HG02885 (cell line): Measurements from ENCODE around the gene SLC39A8.

Experiments
- ATAC-seq: cut with Tn5 transposase; IDR thresholded peaks from one replicate; pipeline ENCODE4 v1.9.1; 2021; ENCODE audit warnings: mild to moderate bottlenecking; ENCODE audit not compliant: unreplicated experiment, poor library complexity

Gene SLC39A8

DNA sequence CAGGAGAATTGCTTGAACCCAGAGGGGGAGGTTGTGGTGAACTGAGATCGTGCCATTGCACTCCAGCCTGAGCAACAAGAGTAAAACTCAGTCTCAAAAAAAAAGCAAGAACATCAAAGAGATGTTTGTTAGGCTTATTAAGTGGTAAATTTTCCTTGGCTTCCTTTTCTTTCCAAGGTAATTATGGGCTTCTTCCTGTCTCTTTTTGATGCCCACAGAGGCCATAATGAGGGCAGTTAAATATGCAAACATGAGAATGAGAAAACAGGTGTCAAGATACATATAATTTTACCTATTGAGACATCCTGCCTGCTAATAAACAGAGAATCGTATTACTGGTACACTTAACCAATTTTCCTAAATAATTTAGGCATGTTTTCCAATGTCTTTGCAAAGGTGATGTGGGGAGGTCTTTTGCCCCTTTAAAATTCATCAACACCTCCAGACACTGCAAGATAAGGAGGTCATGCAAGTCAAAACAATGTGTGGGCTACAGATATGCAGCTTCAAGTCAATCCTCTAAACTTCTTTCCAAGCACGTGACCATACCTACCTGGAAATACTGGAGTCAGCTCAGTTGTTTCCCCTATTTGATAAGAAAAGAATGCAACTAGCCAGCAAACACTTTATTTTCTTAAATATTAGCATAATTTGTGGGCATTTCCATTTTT is 2.7 kb downstream of the SLC39A8 start:
- ATAC-seq: no peak

DNA sequence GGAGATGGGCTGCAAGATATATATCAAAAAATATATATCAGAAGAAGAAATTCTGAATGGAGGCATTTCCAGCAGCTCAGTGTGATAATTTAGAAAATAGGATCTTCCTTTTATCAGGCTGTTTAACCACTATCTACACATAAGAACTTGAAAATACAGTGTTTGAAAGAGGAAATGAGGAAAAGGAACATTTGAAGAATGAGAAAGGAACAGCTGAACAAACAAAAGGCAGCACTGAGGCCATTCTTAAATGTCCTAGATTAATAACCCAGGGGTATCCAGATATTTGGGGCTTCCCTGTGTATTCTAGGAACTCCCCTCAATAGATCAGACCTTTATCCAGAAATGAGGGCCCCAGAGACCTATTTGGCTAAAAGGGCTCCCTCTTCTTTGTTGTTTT is 4.1 kb downstream of the SLC39A8 start:
- no peak for ATAC-seq

DNA sequence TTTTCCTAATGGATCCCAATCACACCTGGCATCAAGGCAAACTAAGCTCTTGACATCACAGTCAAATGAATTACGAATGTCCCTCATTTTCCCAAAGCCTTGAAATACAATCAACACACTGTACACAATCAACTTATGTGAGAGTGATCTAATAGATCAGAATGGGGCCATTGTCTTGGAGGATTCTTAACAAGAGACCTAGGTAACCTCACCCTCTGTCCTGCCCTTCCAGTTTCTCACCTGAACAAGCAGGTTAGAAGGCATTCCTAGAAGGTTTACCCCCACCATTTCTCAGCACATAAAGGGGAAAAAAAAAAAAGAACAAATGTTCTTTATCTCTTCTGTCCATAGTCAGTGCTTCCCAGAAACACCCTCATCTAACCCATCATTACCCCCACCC is 6.3 kb downstream of the SLC39A8 start:
- no peak for ATAC-seq

DNA sequence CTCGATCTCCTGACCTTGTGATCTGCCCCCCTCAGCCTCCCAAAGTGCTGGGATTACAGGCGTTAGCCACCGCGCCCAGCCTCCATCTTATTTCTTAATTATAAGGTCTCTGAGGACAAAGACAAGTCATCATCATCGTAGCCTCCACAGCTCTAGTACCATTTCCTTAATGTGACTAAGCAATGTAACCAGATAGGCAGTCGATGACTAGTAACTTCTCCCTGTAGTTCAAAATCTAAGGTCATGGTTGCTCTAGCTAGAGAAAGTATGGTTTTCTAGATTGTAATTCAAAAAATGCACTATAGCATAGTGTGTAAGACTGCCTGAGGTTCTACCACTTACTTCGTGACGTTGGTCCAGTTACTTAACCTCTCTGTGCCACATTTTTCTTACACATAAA is 6.9 kb downstream of the SLC39A8 start:
- no peak for ATAC-seq

DNA sequence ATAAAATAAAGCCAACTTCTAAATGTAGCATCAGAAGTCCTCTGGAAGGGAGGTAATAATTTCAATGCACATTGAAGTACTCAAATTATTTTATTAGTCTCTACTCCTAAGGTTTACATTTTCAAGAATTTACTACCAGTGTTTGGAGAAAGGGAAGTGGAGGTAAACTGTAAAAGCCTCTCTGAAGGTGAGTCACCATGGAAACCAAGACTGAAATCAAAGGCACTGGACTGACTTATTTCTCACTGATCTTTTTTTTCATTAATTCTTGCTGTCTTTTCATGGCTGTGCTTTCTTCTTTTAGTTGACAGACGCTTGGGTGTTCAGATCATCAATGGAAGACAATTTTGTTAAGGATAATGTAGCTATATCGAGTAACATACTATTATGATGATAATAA is 9.7 kb downstream of the SLC39A8 start:
- peak; percentile 49 for ATAC-seq

DNA sequence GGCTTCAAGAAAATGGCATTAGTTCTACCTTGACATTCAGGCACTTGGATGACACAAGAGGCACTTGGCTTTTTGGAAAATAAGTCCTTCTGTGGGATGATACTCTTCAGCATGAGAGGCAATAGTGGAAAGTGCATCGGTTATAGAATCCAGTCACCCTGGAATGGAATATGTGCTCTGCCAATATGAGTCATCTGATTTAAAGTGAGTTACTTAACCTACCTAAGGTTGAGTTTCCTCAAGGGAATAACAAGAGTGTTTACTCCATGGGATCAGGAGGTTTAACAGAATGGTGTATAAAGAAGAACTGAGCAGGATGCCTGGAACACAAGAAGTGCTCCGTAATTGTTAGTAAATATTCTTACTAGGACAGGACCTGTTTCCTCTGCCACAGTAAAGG is 10.7 kb downstream of the SLC39A8 start:
- ATAC-seq: no peak

DNA sequence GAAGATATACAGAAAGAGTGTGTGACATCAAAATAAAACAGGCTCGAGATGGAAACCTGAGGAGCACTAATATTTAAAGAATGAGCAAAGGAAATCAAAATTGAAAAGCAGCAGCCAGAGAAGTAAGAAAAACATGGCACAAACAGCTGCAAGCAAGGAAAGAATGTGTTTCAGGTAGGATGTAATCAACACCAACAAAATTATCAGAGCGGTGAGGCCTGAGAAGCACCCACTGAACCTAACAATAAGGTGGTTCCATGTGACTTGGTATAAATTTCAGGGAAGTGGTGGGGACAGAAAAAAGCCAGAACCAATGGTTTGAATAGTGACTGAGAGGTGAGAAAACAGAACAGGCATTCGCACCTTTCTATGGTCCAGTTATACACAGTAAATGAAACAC is 11.5 kb downstream of the SLC39A8 start:
- no peak for ATAC-seq

DNA sequence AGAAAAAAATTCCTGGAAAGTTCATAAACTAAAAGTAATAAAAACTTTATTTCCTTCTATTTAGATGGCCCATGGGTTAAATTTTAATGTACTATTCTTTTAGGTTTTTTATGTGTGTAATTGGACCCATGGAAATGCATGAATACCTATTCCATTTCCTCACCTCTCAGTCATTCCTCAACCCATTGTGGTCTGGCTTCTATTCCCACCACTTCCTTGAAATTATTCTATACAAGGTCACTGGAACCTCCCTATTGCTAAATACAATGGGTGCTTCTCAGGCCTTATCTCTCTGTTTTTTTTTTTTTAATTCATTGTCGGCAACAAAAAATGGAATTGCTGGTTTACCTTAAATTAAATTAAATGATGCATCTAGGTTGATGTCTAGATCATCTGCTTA is 17.2 kb downstream of the SLC39A8 start:
- ATAC-seq: no peak

DNA sequence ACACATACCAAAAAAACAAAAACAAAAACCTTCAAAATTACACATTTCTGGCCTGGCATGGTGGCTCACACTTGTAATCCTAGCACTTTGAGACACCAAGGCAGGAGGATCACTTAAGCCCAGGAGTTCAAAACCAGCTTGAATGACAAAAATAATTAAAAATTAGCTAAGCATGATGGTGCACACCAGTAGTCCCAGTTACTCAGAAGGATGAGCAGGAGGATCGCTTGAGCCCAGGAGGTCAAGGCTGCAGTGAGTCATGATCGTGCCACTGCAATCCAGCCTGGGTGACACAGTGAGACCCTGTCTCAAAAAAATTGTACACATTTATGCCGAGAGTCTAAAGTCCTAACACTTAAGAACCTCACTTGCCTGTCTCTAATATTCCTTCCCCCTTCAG is 18.3 kb downstream of the SLC39A8 start:
- ATAC-seq: no peak

DNA sequence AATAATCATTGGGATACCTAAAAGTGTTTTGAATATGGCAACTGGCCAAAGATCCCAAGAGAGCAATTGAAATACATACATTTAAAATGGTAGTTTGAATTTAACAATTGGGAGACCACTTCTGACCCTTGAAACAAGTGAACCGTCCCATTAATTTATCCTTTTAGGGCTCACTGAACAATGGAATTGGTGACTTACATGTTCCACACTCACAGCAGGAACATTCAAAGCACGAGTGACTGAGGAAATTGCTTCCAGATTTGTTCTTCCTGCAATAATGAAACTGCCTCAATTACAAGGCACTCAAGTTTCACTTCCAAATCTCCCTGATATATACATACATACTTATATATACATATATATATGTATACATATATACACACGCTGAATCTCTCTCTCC is 20.6 kb downstream of the SLC39A8 start:
- no peak for ATAC-seq

DNA sequence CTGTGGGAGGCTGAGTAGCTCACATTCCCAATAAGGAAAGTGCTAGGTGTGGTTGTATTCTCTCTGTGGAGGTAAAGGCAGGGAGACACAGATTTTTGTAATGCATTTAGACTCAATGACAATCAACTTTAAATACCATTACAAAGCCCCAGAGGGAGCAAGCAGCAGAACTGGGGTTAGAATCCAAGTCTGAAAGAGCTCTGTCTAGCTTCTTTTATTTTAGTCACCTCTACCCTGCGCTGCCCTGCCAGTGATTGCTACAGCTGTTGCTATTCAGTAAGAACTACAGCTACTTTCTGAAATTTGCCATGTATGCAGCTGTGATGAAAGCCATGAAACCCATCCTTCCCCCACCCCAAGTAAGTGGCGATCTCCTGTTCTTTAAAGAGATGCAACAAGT is 22.5 kb downstream of the SLC39A8 start:
- no peak for ATAC-seq

DNA sequence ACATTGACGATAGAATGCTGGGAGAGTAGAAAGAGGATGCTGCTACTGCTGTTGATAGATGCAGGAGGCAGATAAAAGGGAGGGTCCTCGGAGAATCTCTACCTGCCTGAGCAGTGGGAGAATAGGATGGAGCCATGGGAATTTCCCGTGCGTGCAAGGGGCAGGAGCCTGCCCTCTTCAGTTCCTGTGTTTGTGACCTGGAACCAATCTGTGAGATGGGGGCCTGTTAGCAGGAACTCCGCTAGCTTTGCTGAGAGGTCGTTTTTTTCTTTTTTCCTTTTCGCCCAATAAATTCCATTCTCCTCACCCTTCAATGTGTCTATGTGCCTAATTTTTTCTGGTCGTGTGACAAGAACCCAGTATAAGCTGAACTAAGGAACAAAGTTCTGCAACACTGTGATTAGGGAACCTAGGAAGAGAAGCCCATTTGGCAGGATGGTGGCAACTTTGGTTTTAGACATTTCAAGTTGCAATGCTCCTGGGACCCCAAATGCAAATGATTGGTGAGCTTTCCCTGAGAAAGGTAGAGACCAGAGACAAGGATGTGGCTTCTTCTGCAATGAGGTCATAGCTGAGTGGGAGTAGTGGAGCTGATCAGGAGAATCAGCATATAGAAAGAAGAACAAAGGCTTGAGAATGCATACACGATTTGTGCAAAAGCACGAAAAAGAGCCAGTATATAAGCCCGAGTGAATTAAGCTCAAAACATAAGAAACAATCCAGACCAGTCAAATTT is 23.9 kb downstream of the SLC39A8 start:
- peak; percentile 96 for ATAC-seq

DNA sequence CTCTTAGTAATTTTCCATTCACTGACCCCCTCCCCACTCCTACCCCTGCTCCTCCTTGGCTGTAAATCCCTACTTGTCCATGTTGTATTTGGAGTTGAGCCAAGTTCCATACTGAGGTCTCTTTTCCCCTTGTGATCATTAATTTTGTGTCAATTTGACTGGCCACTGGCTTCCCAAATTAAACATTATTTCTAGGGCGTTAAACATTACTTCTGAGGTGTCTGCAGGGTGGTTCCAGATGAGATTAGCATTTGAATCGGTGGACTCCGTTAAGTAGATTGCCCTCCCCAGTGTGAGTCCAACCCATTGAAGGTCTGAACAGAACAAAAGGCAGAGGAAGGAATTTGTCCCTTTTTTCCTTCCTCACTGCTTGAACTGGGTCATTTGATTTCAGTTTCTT is 25.7 kb downstream of the SLC39A8 start:
- ATAC-seq: no peak

DNA sequence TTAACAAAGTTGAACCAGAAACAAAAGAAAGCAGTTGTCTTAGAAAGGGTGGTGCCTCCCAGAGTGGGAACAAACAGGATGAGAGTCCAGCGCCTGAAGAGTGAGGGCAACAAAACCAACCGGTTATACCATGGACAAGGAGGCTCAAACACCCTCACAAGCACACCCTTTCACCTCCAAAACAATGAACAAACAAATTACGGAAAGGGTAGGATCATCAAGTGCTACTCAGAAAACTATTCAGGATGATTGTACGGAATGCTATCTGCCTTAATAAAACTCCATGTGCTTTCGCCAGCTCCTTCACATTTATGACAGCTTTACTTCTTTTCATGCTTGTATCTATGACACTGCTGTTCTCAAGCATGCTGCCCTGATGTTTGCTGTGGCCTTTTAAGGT is 26.8 kb downstream of the SLC39A8 start:
- ATAC-seq: no peak

DNA sequence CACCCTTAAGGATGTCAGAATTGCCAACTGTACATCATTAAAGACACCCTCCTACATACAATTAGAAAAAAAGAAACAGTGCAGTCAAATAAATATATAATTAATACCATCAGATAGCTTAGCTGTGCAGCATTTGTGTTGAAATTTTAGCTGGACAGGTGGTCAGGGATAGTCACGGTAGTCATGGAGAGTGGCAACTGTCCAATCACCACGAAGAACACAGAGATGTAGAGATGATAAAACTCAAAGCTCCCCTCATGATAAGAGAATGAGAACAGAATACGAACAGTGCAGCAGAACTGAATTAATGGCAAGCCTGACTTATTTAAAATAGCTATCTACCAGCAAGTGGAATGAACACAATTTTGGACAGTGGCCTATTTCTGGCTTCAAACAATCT is 27.2 kb downstream of the SLC39A8 start:
- ATAC-seq: no peak

DNA sequence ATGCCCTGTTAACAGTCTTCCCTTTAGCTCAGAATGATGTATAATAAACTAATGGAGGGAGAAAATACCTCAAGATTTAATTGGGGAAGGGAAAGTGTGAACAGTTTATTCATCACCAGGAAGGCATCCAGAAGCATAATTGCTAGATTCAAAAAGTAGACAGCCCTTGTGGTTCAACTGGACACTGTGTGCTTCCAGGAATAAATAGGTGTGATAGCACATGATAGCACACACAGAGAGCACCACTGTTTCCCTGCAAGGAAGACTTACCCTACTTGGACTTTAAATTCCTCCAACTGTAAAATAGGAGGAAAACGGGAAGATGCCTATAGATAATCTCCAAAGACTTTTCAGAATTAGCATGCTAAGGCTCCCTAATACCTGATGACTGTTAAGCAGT is 27.8 kb downstream of the SLC39A8 start:
- no peak for ATAC-seq

DNA sequence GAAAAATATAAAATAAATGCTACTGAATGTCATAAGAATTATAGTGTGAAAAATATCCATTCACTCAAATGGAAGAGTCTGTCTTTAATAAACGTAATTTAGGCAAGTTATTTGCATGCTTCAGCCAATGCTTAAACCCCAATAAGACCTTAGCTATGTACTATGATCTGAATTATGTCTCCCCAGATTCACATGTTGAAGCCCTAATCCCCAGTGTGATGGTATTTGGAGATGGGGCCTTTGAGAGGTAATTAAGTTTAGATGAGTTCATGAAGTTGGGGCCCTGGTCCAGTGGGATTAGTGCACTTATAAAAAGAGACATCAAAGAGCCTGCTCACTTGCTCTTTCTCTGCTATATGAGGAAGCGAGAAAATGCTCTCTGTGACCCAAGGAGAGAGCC is 28.7 kb downstream of the SLC39A8 start:
- no peak for ATAC-seq

DNA sequence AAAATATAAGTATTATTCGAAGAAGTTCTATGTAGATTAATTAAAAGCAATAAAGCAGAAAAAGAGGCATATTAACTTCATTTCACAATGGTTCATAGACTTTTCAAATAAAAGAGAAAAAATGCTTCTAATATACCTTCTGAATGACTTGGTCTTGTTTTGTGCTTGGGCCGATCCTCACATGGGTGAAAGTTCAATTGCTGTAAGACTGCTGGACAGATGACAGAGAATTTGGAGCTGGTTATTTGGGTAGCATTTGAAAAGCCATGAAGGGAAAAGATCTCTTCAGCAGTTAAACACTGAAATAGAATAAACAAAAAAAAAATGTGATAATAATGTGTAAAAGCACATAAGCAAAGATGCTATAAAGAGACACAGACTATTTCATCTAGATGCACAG is 29.8 kb downstream of the SLC39A8 start:
- ATAC-seq: no peak

DNA sequence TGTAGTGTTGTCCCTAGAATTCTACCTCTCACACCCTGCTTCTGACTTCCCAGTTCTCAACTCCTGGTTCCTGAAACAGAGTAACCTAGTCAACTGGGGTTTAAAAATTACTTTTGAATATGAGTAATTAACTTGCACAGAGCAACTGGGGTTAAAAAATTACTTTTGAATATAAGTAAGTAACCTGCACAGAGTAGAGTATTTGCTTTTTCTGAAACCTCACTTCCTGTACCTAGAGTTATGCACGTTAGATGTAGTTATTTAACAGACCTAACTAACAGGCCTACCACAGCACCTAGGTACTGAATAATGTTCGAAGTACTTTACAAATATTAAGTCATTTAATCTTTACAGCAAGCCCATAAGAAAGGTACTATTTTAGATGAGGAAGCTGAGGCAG is 32.9 kb downstream of the SLC39A8 start:
- ATAC-seq: no peak

DNA sequence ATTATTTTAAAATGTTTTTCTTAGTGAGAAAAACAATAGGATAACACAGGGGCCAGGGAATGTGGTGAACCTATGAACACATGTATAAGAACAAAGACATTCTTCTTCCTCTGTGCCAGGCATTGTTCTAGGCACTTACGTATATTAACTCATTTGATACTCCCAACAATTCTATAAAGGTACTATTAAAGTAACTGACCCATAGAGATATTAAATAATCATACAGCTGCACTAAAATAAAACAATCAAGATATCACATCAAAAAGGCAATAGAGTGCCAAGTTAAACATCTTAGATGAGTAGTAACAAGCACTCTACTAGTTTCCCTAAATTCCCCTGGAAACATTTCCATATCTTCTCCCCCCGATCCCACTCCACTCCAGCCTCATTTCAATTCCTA is 33.4 kb downstream of the SLC39A8 start:
- no peak for ATAC-seq

DNA sequence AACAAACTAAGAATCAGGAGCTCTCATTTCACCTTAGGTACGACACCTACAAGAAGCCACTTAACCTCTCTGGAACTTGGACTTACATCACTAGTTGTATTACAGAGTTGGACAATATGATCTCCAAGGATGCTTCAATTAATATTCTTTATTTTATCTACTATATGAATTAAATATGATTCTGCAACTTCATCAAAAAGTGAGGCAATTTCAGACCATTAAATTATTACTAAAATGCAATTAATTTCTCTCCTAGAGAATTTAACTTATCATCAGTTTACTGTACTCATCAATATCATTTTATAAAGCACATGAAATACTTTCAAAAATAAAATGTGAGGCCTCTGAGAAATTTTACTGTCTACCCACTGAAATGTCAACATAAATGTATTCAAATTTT is 33.9 kb downstream of the SLC39A8 start:
- ATAC-seq: no peak
